SH-SY5Y (cell line): ENCODE data around the gene MIXL1.

Experiments
- GATA2 ChIP-seq: IDR thresholded peaks from 2 replicates; pipeline ENCODE4 v1.6.1; 2011; ENCODE audit warnings: mild to moderate bottlenecking, low read depth, low read length
- GATA3 ChIP-seq: IDR thresholded peaks from 2 replicates; pipeline ENCODE4 v1.6.1; 2011; ENCODE audit warnings: low read depth, mild to moderate bottlenecking, low read length, moderate library complexity

- TF ChIP-seq GATA3: no peak
- TF ChIP-seq GATA2: no peak
Measured at GRCh38 chr1:226274138-226274537, 50.7 kb downstream of the MIXL1 start.
